M059J (cell line): ENCODE measurements around the gene PYGO1. TPM values are rescaled to one million over a fixed set of nuclear protein-coding genes. Genes with fewer than 3 reads are reported as not detected.
"Not testable (repeated sequence)": the region's sequence is repeated elsewhere in the genome, so short reads cannot be mapped to it uniquely, and the experiment has no call there.

ENCODE experiments used
- DNase-seq: peaks from one replicate; pipeline ENCODE4 v3.0.0-alpha.2; 2012; ENCODE audit warnings: low read depth
- total RNA-seq: library from RNA; depleted of rRNA; stranded (reverse); fragments of >200 nt; shearing (Covaris generic); gene quantifications from 2 replicates; pipeline ENCODE4 v1.2.3, GENCODE V29; 2014

PYGO1 gene
- total RNA-seq, 1 experiment from 2014 or later, result 4.8 TPM

- DNase-seq, result no peak
Observed at GRCh38 chr15:55564347-55565145, 23.6 kb downstream of the PYGO1 start.

GRCh38 chr15:55562601-55563000, 25.5 kb downstream of the PYGO1 start:
- DNase-seq, result no peak

- peak; percentile 27 for DNase-seq
Observed at GRCh38 chr15:55555089-55555488, 33.1 kb downstream of the PYGO1 start.

GRCh38 chr15:55552926-55553325, 35.2 kb downstream of the PYGO1 start:
- DNase-seq, result peak; percentile 31

GRCh38 chr15:55552451-55552850, 35.7 kb downstream of the PYGO1 start:
- DNase-seq, result no peak

- DNase-seq, result no peak
Observed at GRCh38 chr15:55549305-55549704, 38.8 kb downstream of the PYGO1 start.

GRCh38 chr15:55546718-55547117, 41.4 kb downstream of the PYGO1 start:
- DNase-seq, result peak; percentile 35

- DNase-seq, result no peak
Observed at GRCh38 chr15:55535436-55535835, 52.7 kb downstream of the PYGO1 start.

- DNase-seq, result no peak
Observed at GRCh38 chr15:55532944-55533343, 55.2 kb downstream of the PYGO1 start.

- DNase-seq, result peak; percentile 47
Observed at GRCh38 chr15:55530861-55531313, 57.3 kb downstream of the PYGO1 start.

GRCh38 chr15:55528812-55529211, 59.3 kb downstream of the PYGO1 start:
- DNase-seq, result no peak

- peak; percentile 4 for DNase-seq
Observed at GRCh38 chr15:55527150-55527549, 61.0 kb downstream of the PYGO1 start.

- DNase-seq, result peak; percentile 58
Observed at GRCh38 chr15:55526559-55527036, 61.5 kb downstream of the PYGO1 start.

- DNase-seq, result no peak
Observed at GRCh38 chr15:55522742-55523450, 65.2 kb downstream of the PYGO1 start.

GRCh38 chr15:55518641-55519040, 69.5 kb downstream of the PYGO1 start:
- DNase-seq, result no peak

- no peak for DNase-seq
Observed at GRCh38 chr15:55518009-55518408, 70.1 kb downstream of the PYGO1 start.

GRCh38 chr15:55515991-55516776, 72.0 kb downstream of the PYGO1 start:
- no peak for DNase-seq

GRCh38 chr15:55515491-55515890, 72.7 kb downstream of the PYGO1 start:
- no peak for DNase-seq

GRCh38 chr15:55514414-55514850, 73.7 kb downstream of the PYGO1 start:
- DNase-seq, result no peak

- DNase-seq, result not testable (repeated sequence)
Observed at GRCh38 chr15:55513621-55514413, 74.3 kb downstream of the PYGO1 start.

GRCh38 chr15:55513152-55513551, 75.0 kb downstream of the PYGO1 start:
- no peak for DNase-seq
